IPS-15b (cell line): ENCODE results near the gene MYO18A.
"Not testable (repeated sequence)": the region's sequence is repeated elsewhere in the genome, so short reads cannot be mapped to it uniquely, and the experiment has no call there.

Source experiments
- H3K27me3 ChIP-seq: one replicate; pipeline ENCODE4 v1.6.1; 2013; ENCODE audit warnings: low read length; ENCODE audit not compliant: control insufficient read depth, insufficient read depth
- H3K36me3 ChIP-seq: one replicate; pipeline ENCODE4 v1.6.1; 2013; ENCODE audit warnings: low read length; ENCODE audit not compliant: control insufficient read depth, insufficient read depth
- H3K4me1 ChIP-seq: one replicate; pipeline ENCODE4 v1.6.1; 2013; ENCODE audit warnings: mild to moderate bottlenecking, low read length; ENCODE audit not compliant: control insufficient read depth, insufficient read depth
- H3K4me3 ChIP-seq: one replicate; pipeline ENCODE4 v1.5.1; 2013; ENCODE audit warnings: low read depth, low read length
- H3K9ac ChIP-seq: one replicate; pipeline ENCODE4 v1.6.1; 2013; ENCODE audit warnings: low read depth, mild to moderate bottlenecking, low read length
- H3K9me3 ChIP-seq: one replicate; pipeline ENCODE4 v1.6.1; 2013; ENCODE audit warnings: mild to moderate bottlenecking, low read length; ENCODE audit not compliant: control insufficient read depth, insufficient read depth

MYO18A gene

DNA sequence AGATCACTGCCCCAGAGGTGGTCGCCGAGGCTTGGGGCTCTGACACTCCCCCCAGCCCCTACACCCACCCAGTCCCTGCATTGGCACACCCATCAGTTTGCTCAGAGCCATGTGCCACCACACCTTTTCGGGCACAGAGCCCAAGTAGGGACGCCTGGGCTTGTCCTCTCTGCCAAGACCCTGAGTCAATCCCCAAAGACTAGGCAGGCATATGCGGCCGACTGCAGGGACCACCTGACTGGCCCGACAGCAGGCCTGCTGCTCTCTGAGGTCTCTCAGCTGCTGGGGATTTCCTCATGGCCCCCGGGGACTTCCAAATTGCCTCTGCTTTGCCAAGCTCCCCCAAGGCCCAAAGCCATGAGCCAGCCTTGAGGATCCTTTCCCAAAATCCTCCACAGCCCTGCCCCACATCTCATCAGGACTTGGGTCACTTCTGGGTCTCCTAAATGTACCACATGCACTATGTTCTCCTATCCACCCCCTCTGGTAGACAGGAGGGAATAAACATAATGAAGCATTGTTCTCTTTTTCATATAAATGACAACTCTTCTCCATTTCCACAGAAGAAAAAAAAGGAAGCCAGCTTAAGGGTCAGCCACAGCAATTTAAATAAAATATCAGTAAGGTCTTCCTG lies 30.6 kb downstream of the MYO18A start:
- H3K4me3 ChIP-seq = peak overlapping the region; percentile 43
- no peaks in the 10 kb centered on the region for H3K27me3 ChIP-seq
- H3K4me1 ChIP-seq = peaks cover 9% of the 10 kb centered on the region
- no peaks in the 10 kb centered on the region for H3K9me3 ChIP-seq
- H3K36me3 ChIP-seq = no peaks in the 10 kb centered on the region
- H3K9ac ChIP-seq = peak overlapping the region; percentile 73

DNA sequence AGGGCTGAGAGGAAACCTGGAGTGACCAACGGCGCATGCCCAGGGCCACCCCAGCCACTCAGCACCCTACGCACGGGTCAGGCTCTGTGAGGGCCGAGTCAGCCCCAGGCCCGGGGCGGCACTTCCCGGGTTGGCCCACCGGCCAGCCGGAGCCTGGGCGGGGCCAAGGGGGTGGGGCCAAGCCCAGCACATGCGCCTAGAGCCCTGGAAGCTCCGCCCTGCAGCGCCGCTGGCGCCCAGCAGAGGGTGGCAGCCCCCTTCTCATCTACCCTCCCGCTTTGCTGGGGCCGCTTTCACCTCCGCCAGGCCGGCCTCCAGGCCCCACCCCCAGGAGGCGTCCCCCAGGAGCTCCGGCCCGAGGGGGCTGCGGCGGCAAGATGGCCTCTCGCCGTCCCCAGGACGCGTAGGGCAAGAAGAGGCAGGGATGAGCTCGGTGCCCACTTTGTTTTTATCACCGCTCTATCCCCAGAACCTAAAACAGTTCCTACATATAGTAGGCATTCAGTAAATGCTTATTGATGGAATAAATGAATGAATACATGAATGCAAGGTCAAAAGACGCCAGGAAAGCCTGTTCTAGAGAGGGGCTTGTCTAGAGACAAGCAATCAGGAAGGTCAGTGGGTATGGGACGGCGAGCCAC lies 31.3 kb downstream of the MYO18A start:
- H3K4me3 ChIP-seq = peak overlapping the region; percentile 43
- peaks cover 9% of the 10 kb centered on the region for H3K4me1 ChIP-seq
- H3K27me3 ChIP-seq = no peaks in the 10 kb centered on the region
- H3K9ac ChIP-seq = peak overlapping the region; percentile 73
- no peaks in the 10 kb centered on the region for H3K36me3 ChIP-seq
- H3K9me3 ChIP-seq = no peaks in the 10 kb centered on the region

DNA sequence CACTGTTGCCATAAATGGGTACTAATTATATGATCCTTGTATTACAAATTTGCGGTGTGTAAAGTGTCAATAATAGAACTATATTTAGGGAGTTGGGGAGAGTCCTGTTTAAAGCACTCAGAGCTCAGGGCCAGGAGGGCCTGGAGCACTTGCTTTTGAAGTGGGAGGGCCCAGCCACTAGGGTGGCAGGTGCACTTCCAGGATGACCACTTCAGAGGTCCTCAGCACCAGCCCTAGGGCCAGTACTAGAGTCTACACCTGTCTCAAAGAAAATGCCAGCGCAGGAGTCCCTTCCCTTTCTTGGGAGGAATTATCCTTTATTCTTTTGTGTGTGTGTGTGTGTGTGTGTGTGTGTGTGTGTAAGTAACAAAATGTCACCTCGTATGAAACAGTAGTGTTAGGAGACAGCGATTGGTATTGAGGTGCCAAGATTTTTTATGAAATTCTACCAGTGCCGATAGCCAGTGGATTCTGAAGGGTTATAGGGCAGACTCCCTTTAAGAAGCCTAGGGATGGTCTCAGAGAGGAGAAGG lies 31.9 kb downstream of the MYO18A start:
- H3K4me1 ChIP-seq = peaks cover 9% of the 10 kb centered on the region
- H3K36me3 ChIP-seq = no peaks in the 10 kb centered on the region
- no peak overlapping the region for H3K9ac ChIP-seq
- H3K27me3 ChIP-seq = no peaks in the 10 kb centered on the region
- H3K9me3 ChIP-seq = no peaks in the 10 kb centered on the region
- peak overlapping the region; percentile 3 for H3K4me3 ChIP-seq

DNA sequence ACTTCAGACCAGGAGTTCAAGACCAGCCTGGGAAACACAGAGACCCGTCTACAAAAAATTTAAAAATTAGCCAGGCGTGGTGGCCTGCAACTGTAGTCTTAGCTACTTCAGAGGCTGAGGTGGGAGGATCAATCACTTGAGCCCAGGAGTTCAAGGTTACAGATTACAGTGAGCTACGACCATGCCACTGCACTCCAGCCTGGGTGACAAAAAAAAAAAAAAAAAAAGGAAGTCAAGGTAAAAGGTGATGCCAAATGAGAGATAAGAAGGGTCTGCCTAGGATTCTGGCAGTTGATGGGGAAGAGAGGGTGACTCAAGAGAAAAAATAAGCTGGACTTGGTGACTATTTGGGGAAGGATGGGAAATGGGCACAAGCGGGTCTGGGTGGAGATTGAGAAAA lies 32.5 kb downstream of the MYO18A start:
- peaks cover 9% of the 10 kb centered on the region for H3K4me1 ChIP-seq
- H3K27me3 ChIP-seq = no peaks in the 10 kb centered on the region
- no peaks in the 10 kb centered on the region for H3K36me3 ChIP-seq

DNA sequence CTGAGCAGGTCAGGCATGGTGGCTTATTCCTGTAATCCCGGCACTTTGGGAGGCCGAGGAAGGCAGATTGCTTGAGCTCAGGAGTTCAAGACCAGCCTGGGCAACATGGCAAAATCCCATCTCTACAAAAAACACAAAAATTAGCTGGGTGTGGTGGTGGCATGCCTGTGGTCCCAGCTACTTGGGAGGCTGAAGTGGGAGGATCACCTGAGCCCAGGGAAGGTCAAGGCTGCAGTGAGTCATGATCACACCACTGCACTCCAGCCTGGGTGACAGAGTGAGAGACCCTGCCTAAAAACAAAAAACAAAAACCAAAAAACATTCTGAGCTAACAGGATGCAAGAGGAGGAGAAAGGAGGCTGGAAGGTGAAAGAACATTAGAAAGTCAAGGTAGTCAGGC lies 33.0 kb downstream of the MYO18A start:
- H3K4me1 ChIP-seq, H3K4me3 ChIP-seq, H3K36me3 ChIP-seq, H3K9ac ChIP-seq, H3K9me3 ChIP-seq, H3K27me3 ChIP-seq: not testable (repeated sequence)

More for the DNA sequence above, 32.5 kb downstream of the MYO18A start:
- Histone ChIP-seq H3K9me3 (no peaks in the 10 kb centered on the region), H3K9ac (no peak overlapping the region), H3K4me3 (no peak overlapping the region)

DNA sequence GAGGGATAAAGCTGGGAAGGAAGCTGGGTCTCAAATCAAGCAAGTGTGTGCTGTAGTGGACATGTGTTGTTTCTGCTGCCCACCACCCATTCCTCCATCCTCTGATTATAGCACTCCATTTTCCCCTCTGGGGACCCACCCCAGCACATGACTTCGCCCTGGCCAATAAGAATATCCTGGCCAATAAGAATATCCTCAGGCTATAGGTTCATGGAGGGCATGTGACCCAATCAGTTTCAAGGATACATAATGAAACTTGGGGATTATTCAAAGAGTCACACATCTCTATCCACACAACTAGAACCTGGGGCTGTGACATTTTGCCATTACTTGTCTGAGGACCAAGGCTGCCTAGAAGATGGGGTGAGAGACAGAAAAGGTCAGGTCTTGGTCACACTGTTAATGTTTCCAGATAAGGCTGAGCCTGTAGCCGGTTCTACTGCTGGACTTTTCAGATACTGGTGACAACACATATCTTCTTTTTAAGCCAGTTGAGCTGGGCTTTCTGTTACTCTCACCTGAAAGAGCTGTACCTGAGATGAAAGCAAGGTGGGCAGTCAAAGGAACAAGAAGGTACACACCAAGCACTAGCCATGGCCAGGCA lies 33.7 kb downstream of the MYO18A start:
- Histone ChIP-seq H3K4me3 (no peak overlapping the region), H3K9me3 (no peaks in the 10 kb centered on the region), H3K9ac (no peak overlapping the region), H3K27me3 (no peaks in the 10 kb centered on the region), H3K4me1 (peaks cover 9% of the 10 kb centered on the region), H3K36me3 (no peaks in the 10 kb centered on the region)

DNA sequence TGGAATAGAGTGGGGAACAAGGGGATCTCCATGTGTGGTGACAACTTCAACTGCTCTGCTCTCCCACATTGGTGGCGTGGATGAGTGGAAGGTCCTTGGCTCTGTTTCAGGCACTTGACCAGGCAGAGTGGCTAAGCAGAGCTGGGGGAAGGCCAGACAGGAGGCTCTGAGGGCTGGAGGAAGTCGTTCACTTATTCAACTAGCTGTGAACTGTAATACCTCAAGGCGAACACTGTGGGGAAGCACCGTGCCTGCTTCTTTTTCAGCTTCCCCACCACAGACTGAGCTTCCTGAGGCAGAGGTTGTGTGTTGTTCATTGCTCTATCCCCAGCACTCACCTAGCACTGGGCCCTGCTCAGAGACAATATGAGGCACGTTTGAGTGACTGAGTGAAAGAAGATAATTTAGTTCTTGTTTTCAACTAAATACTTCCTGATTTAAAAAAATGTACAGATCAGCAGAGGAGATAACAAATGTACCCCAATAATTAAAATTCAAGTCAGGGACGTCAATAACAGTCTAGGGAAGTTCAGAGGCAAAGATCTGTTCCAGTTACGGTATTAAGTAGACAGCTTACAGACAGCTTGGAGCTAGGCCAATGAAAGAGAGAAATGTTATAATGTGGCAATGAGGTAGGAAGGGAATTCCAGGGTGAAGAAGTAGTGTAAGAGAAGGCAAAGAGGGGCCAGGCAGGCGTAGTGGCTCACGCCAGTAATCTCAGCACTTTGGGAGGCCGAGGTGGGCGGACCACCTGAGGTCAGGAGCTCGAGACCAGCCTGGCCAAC lies 34.7 kb downstream of the MYO18A start:
- Histone ChIP-seq H3K4me3 (no peak overlapping the region), H3K4me1 (peaks cover 18% of the 10 kb centered on the region), H3K36me3 (no peaks in the 10 kb centered on the region)

DNA sequence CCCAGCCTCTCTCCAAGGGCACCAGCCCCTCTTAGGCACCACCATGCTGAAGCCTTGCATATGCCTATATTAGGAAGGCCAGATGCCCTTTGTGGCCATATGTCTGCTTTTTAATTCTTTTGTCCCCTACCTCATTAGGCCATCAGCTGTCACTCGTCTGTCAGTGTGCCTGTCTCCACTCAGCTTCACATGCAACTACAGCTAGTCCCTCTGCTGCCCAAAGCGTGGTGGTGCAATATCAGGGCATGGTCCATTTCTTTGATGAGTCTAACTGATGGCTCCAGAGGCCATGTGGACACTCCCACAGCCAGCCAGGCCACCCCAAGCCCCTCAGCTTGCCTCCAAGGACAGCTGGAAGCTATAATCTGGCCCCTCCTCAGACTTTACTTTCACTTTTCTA lies 36.3 kb downstream of the MYO18A start:
- H3K36me3 ChIP-seq = no peaks in the 10 kb centered on the region
- no peaks in the 10 kb centered on the region for H3K27me3 ChIP-seq
- H3K9ac ChIP-seq = no peak overlapping the region
- H3K4me3 ChIP-seq = no peak overlapping the region
- H3K4me1 ChIP-seq = peaks cover 19% of the 10 kb centered on the region
- H3K9me3 ChIP-seq = no peaks in the 10 kb centered on the region

More for the DNA sequence above, 34.7 kb downstream of the MYO18A start:
- H3K27me3 ChIP-seq = no peaks in the 10 kb centered on the region
- no peak overlapping the region for H3K9ac ChIP-seq
- no peaks in the 10 kb centered on the region for H3K9me3 ChIP-seq

DNA sequence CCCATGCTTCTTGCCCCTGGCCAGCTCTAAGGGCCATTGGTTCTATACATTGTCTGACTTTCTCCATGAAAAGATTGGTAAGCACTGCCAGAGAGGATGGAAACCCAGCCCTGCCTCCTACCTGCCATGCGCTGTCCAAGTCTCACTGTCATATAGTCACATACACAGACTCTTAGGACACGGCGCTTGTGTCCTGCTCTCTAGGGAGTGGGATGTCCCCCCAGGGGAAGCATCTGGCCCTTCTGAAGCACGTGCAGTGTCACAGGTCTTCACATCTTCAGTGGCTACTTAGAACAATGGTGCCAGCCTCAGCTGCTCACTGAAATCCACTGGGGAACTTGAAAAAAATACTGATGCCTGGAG lies 38.7 kb downstream of the MYO18A start:
- no peaks in the 10 kb centered on the region for H3K9me3 ChIP-seq
- H3K36me3 ChIP-seq = peaks cover 2% of the 10 kb centered on the region
- H3K9ac ChIP-seq = peak overlapping the region; percentile 24
- no peaks in the 10 kb centered on the region for H3K27me3 ChIP-seq
- H3K4me3 ChIP-seq = no peak overlapping the region
- peaks cover 18% of the 10 kb centered on the region for H3K4me1 ChIP-seq

DNA sequence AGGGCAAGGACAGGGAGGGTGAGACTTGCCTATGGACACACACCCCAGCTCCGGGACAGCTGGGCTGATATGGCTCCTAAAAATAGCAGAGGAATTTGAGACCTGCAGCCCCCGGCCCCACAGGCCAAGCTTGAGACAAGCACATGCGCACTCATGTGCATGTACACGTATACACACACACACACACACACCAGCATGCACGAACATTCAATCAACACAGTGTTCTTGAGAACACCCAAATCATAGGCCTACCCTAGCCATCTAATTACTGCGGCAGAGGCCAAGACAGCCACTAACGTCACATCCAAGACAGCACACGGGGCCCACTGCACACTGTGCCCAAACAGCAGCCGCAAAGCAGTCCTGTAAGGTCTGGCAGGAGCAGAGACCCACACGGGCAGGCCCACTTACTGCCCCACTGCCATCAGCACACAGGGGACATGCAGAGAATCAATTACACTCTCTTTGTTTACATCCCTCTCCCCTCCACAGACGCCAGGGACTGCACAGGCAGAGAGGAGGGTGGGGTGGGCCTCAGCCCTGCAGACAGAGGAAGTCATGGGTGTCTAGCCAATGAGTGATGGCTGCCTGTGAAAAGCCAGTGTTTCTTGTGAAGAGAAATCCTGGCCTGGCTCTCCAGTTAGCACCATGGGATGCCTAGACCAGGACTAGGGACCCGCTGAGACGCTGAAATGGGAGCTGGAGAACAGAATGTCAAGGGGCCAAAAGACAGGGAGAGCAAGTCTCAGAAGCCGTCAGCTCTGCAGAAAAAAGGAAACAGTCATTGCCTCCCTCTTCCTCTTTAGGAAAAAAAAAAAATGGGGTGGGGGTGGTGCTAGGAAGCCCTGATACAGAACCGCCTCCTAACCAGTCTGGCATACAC lies 39.3 kb downstream of the MYO18A start:
- no peak overlapping the region for H3K9ac ChIP-seq

More for the DNA sequence above, 39.3 kb downstream of the MYO18A start:
- no peak overlapping the region for H3K4me3 ChIP-seq
- peaks cover 18% of the 10 kb centered on the region for H3K4me1 ChIP-seq
- peaks cover 2% of the 10 kb centered on the region for H3K36me3 ChIP-seq
- H3K27me3 ChIP-seq = no peaks in the 10 kb centered on the region
- no peaks in the 10 kb centered on the region for H3K9me3 ChIP-seq
